Measurements from ENCODE around the gene CAPNS1.
A peak's percentile ranks its signal among the peaks of the same experiment; 100 is the strongest.
"Not testable (repeated sequence)": the region's sequence is repeated elsewhere in the genome, so short reads cannot be mapped to it uniquely, and the experiment has no call there.

CAPNS1 gene

GRCh38 chr19:36114721-36115452 lies 25.0 kb upstream of the CAPNS1 start, which contains the start of gene POLR2I:
TSS of gene POLR2I (minus strand) at chr19:36114875. CDS start at chr19:36114856, 19 bp downstream.
- peak; percentile 99 for DNase-seq

- peak; percentile 70 for DNase-seq
Observed at GRCh38 chr19:36115453-36116343, 24.2 kb upstream of the CAPNS1 start, which contains the start of gene TBCB. TSS of gene TBCB (plus strand) at chr19:36115468. CDS start at chr19:36115561, 93 bp downstream.

GRCh38 chr19:36116344-36116637 lies 23.6 kb upstream of the CAPNS1 start:
- no peak for DNase-seq

- no peak for DNase-seq
Observed at GRCh38 chr19:36120092-36120983, 19.5 kb upstream of the CAPNS1 start.

GRCh38 chr19:36120984-36121358 lies 18.9 kb upstream of the CAPNS1 start:
- DNase-seq, result no peak

- DNase-seq, result no peak
Observed at GRCh38 chr19:36121486-36122124, 18.3 kb upstream of the CAPNS1 start.

- no peak for DNase-seq
Observed at GRCh38 chr19:36125557-36125956, 14.3 kb upstream of the CAPNS1 start.

GRCh38 chr19:36128392-36128736 lies 11.5 kb upstream of the CAPNS1 start:
- no peak for DNase-seq

- not testable (repeated sequence) for DNase-seq
Observed at GRCh38 chr19:36131221-36131620, 8.6 kb upstream of the CAPNS1 start.

GRCh38 chr19:36134867-36135266 lies 5.0 kb upstream of the CAPNS1 start:
- DNase-seq, result not testable (repeated sequence)

GRCh38 chr19:36136964-36137686 lies 2.7 kb upstream of the CAPNS1 start:
- DNase-seq, result peak; percentile 5

- no peak for DNase-seq
Observed at GRCh38 chr19:36139120-36139472, 770 bp upstream of the CAPNS1 start.

GRCh38 chr19:36140304-36141038 lies 605 bp downstream of the CAPNS1 start:
- DNase-seq, result peak; percentile 54

GRCh38 chr19:36141039-36141927 lies 1.4 kb downstream of the CAPNS1 start:
- DNase-seq, result peak; percentile 60

- DNase-seq, result no peak
Observed at GRCh38 chr19:36142046-36142445, 2.2 kb downstream of the CAPNS1 start.

GRCh38 chr19:36142496-36142895 lies 2.6 kb downstream of the CAPNS1 start:
- no peak for DNase-seq

- no peak for DNase-seq
Observed at GRCh38 chr19:36144624-36145023, 4.8 kb downstream of the CAPNS1 start.

GRCh38 chr19:36149673-36150406 lies 10.0 kb downstream of the CAPNS1 start:
- no peak for DNase-seq

GRCh38 chr19:36150586-36150985 lies 10.7 kb downstream of the CAPNS1 start:
- DNase-seq, result no peak
